ENCODE data around the gene SBF2.
"Not testable (repeated sequence)": the region's sequence is repeated elsewhere in the genome, so short reads cannot be mapped to it uniquely, and the experiment has no call there.

The SBF2 gene

GRCh38 chr11:10282117-10282516 lies 11.9 kb downstream of the SBF2 start:
- Histone ChIP-seq H3K4me1 (ENCODE audit: control insufficient read depth, insufficient read depth, low read length, poor library complexity, severe bottlenecking) (peaks cover under 1% of the 10 kb centered on the region), H3K27ac (ENCODE audit: low read depth, low read length, severe bottlenecking) (no peak overlapping the region), H3K9me3 (ENCODE audit: control insufficient read depth, low read length) (no peaks in the 10 kb centered on the region), H3K4me3 (ENCODE audit: extremely low read depth, insufficient read depth, low read length, poor library complexity, severe bottlenecking) (no peak overlapping the region), H3K36me3 (ENCODE audit: control insufficient read depth, insufficient read depth, low read length) (no peaks in the 10 kb centered on the region)

DNA sequence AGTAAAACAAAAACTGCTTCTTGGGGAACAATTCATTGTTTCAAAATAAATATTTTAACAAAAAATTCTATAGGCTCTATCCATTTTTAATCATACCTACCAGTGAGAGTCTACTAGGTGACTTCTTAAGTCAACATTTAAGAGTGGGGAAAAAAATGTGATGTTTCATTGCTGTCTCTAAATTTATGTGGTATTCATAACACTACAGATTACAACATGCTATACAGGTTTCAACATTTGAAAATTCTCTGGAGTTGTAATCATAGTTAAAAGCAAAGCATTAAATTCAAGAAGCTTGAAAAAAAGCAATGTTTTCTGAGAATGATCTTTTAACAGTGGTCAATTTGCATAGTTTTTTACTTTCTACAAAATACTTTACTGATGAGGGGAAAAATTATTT lies 18.3 kb downstream of the SBF2 start:
- no peak overlapping the region for H3K27ac ChIP-seq (ENCODE audit: low read depth, low read length, severe bottlenecking)
- H3K9me3 ChIP-seq (ENCODE audit: control insufficient read depth, low read length) = no peaks in the 10 kb centered on the region
- H3K4me3 ChIP-seq (ENCODE audit: extremely low read depth, insufficient read depth, low read length, poor library complexity, severe bottlenecking) = no peak overlapping the region
- no peaks in the 10 kb centered on the region for H3K4me1 ChIP-seq (ENCODE audit: control insufficient read depth, insufficient read depth, low read length, poor library complexity, severe bottlenecking)
- H3K36me3 ChIP-seq (ENCODE audit: control insufficient read depth, insufficient read depth, low read length) = no peaks in the 10 kb centered on the region

- H3K9me3 ChIP-seq (ENCODE audit: control insufficient read depth, low read length) = no peaks in the 10 kb centered on the region
- H3K4me3 ChIP-seq (ENCODE audit: extremely low read depth, insufficient read depth, low read length, poor library complexity, severe bottlenecking) = no peak overlapping the region
- peaks cover under 1% of the 10 kb centered on the region for H3K4me1 ChIP-seq (ENCODE audit: control insufficient read depth, insufficient read depth, low read length, poor library complexity, severe bottlenecking)
- no peak overlapping the region for H3K27ac ChIP-seq (ENCODE audit: low read depth, low read length, severe bottlenecking)
- no CpG with 5 or more reads among the region's 1 CpG for WGBS, 2 experiments (ENCODE audit: insufficient coverage in 2 of 2)
- no peaks in the 10 kb centered on the region for H3K36me3 ChIP-seq (ENCODE audit: control insufficient read depth, insufficient read depth, low read length)
Measured at GRCh38 chr11:10274726-10275125, 19.3 kb downstream of the SBF2 start.

DNA sequence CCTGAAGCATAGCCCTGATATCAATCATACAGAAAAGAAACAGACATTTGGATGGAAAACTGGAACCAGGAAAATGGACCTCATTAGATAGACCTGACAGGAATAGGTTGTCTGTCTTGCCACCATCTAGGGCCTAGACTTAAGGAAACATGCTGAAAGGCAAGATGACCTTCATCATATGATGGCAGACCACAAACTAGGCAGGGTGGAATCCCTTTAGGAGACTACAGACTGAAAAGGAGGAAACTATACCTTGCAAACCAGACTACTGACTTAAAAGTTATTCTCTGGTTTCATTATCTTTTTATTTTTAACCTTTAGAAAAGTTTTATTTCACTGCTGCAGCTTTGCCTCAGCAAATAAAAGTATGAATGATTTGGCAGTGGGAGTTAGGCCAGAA lies 20.3 kb downstream of the SBF2 start:
- H3K36me3 ChIP-seq (ENCODE audit: control insufficient read depth, insufficient read depth, low read length) = no peaks in the 10 kb centered on the region
- peaks cover 10% of the 10 kb centered on the region for H3K4me1 ChIP-seq (ENCODE audit: control insufficient read depth, insufficient read depth, low read length, poor library complexity, severe bottlenecking)
- no peaks in the 10 kb centered on the region for H3K9me3 ChIP-seq (ENCODE audit: control insufficient read depth, low read length)
- H3K4me3 ChIP-seq (ENCODE audit: extremely low read depth, insufficient read depth, low read length, poor library complexity, severe bottlenecking) = no peak overlapping the region
- no peak overlapping the region for H3K27ac ChIP-seq (ENCODE audit: low read depth, low read length, severe bottlenecking)

- 92 to 100% methylated on average over 1 to 3 of the region's 11 CpGs for WGBS, 2 experiments (ENCODE audit: insufficient coverage in 2 of 2)
- Histone ChIP-seq H3K27ac (ENCODE audit: low read depth, low read length, severe bottlenecking) (no peak overlapping the region), H3K36me3 (ENCODE audit: control insufficient read depth, insufficient read depth, low read length) (no peaks in the 10 kb centered on the region), H3K9me3 (ENCODE audit: control insufficient read depth, low read length) (no peaks in the 10 kb centered on the region), H3K4me3 (ENCODE audit: extremely low read depth, insufficient read depth, low read length, poor library complexity, severe bottlenecking) (no peak overlapping the region), H3K4me1 (ENCODE audit: control insufficient read depth, insufficient read depth, low read length, poor library complexity, severe bottlenecking) (peaks cover 24% of the 10 kb centered on the region)
Measured at GRCh38 chr11:10272132-10272531, 21.9 kb downstream of the SBF2 start.

DNA sequence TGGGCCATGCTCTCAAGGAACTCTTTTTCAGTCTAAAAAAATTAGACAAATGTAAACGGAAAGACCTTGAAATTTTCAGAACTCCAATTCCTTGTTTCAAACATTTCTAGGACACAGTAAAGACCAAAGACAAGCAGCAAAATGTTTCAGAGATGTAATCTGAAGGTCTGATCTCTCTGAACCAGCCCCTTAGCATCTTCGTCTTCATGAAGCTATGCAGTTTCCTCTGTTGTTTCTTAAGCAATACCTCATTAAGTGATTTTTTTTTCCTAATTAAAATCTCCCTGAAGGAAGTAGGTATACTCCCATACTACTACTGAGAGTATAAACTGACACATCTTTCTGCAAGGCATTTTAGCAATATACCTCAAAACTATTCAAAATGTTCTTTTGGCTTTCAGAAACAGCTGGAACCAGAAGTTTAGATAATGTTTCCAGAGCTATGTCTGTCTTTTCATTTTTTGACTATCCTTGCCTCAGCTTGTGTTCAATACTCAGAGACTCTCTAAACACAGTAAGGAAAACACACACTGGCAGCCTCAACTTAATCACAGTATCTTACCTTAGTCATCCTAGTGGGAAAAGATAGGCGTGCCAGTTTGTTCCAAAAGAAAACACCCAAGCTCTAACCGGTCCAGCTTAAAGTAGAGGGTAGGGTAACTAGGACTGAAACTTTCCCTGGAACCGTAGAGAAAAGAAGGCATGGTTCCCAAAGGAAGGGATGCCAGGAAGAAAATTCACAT lies 25.1 kb downstream of the SBF2 start:
- 51% methylated on average over 3 of the region's 5 CpGs; no CpG with 5 or more reads in 1 of the 2 experiments for WGBS, 2 experiments (ENCODE audit: insufficient coverage in 2 of 2)
- Histone ChIP-seq H3K27ac (ENCODE audit: low read depth, low read length, severe bottlenecking) (no peak overlapping the region), H3K9me3 (ENCODE audit: control insufficient read depth, low read length) (no peaks in the 10 kb centered on the region), H3K4me1 (ENCODE audit: control insufficient read depth, insufficient read depth, low read length, poor library complexity, severe bottlenecking) (peaks cover 27% of the 10 kb centered on the region), H3K4me3 (ENCODE audit: extremely low read depth, insufficient read depth, low read length, poor library complexity, severe bottlenecking) (no peak overlapping the region), H3K36me3 (ENCODE audit: control insufficient read depth, insufficient read depth, low read length) (peaks cover 2% of the 10 kb centered on the region)

GRCh38 chr11:10267821-10268220 lies 26.2 kb downstream of the SBF2 start:
- H3K36me3 ChIP-seq (ENCODE audit: control insufficient read depth, insufficient read depth, low read length) = peaks cover 2% of the 10 kb centered on the region
- no peak overlapping the region for H3K4me3 ChIP-seq (ENCODE audit: extremely low read depth, insufficient read depth, low read length, poor library complexity, severe bottlenecking)
- H3K27ac ChIP-seq (ENCODE audit: low read depth, low read length, severe bottlenecking) = no peak overlapping the region
- no CpG with 5 or more reads among the region's 3 CpGs for WGBS, 2 experiments (ENCODE audit: insufficient coverage in 2 of 2)
- no peaks in the 10 kb centered on the region for H3K9me3 ChIP-seq (ENCODE audit: control insufficient read depth, low read length)
- H3K4me1 ChIP-seq (ENCODE audit: control insufficient read depth, insufficient read depth, low read length, poor library complexity, severe bottlenecking) = peaks cover 28% of the 10 kb centered on the region

- 85 to 93% methylated on average over 2 to 3 of the region's 3 CpGs for WGBS, 2 experiments (ENCODE audit: insufficient coverage in 2 of 2)
- H3K4me3 ChIP-seq (ENCODE audit: extremely low read depth, insufficient read depth, low read length, poor library complexity, severe bottlenecking) = no peak overlapping the region
- peaks cover 28% of the 10 kb centered on the region for H3K4me1 ChIP-seq (ENCODE audit: control insufficient read depth, insufficient read depth, low read length, poor library complexity, severe bottlenecking)
- no peak overlapping the region for H3K27ac ChIP-seq (ENCODE audit: low read depth, low read length, severe bottlenecking)
- H3K36me3 ChIP-seq (ENCODE audit: control insufficient read depth, insufficient read depth, low read length) = peaks cover 2% of the 10 kb centered on the region
- H3K9me3 ChIP-seq (ENCODE audit: control insufficient read depth, low read length) = no peaks in the 10 kb centered on the region
Measured at GRCh38 chr11:10265936-10266335, 28.1 kb downstream of the SBF2 start.

- no CpG with 5 or more reads among the region's 3 CpGs for WGBS, 2 experiments (ENCODE audit: insufficient coverage in 2 of 2)
- not testable (repeated sequence) for H3K27ac ChIP-seq (ENCODE audit: low read depth, low read length, severe bottlenecking); H3K36me3 ChIP-seq (ENCODE audit: control insufficient read depth, insufficient read depth, low read length); H3K4me3 ChIP-seq (ENCODE audit: extremely low read depth, insufficient read depth, low read length, poor library complexity, severe bottlenecking); H3K9me3 ChIP-seq (ENCODE audit: control insufficient read depth, low read length)
- peaks cover 28% of the 10 kb centered on the region for H3K4me1 ChIP-seq (ENCODE audit: control insufficient read depth, insufficient read depth, low read length, poor library complexity, severe bottlenecking)
Measured at GRCh38 chr11:10264716-10265115, 29.3 kb downstream of the SBF2 start.

- no peak overlapping the region for H3K4me3 ChIP-seq (ENCODE audit: extremely low read depth, insufficient read depth, low read length, poor library complexity, severe bottlenecking)
- H3K27ac ChIP-seq (ENCODE audit: low read depth, low read length, severe bottlenecking) = no peak overlapping the region
Measured at GRCh38 chr11:10263929-10264328, 30.1 kb downstream of the SBF2 start.

DNA sequence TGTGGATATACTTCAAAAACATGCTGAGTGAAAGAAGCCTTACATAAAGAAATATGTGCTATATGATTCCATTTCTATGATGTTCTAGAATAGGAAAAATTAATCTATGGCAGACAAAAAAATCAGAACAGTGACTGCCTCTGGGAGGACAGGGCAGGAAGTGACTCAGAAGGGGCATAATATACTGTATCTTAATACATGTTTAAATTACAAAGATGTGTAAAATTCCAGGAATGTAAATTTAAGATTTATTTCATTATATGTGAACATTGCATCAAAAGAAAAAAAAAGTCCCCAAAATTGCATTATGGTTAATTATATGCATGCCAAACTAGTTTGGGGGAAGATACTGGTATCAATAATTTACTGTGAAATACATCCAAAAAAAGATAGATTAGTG lies 32.2 kb downstream of the SBF2 start:
- Histone ChIP-seq H3K4me3 (ENCODE audit: extremely low read depth, insufficient read depth, low read length, poor library complexity, severe bottlenecking) (no peak overlapping the region), H3K4me1 (ENCODE audit: control insufficient read depth, insufficient read depth, low read length, poor library complexity, severe bottlenecking) (peaks cover 8% of the 10 kb centered on the region), H3K36me3 (ENCODE audit: control insufficient read depth, insufficient read depth, low read length) (peaks cover 2% of the 10 kb centered on the region), H3K9me3 (ENCODE audit: control insufficient read depth, low read length) (no peaks in the 10 kb centered on the region), H3K27ac (ENCODE audit: low read depth, low read length, severe bottlenecking) (no peak overlapping the region)

More at GRCh38 chr11:10263929-10264328, 30.1 kb downstream of the SBF2 start:
- Histone ChIP-seq H3K36me3 (ENCODE audit: control insufficient read depth, insufficient read depth, low read length) (peaks cover 2% of the 10 kb centered on the region), H3K4me1 (ENCODE audit: control insufficient read depth, insufficient read depth, low read length, poor library complexity, severe bottlenecking) (peaks cover 20% of the 10 kb centered on the region), H3K9me3 (ENCODE audit: control insufficient read depth, low read length) (no peaks in the 10 kb centered on the region)

Measured in mesodermal cell (in vitro differentiated cells).